IPS DF 4.7 (cell line): ENCODE data around the gene PRM2.

Source experiments
- DNase-seq: peaks from one replicate; pipeline ENCODE4 v3.0.0-alpha.2; 2013; ENCODE audit warnings: low spot score; ENCODE audit errors: extremely low read depth

The PRM2 gene

GRCh38 chr16:11249233-11250061 lies 26.8 kb downstream of the PRM2 start:
- no peak for DNase-seq

- no peak for DNase-seq
Measured at GRCh38 chr16:11248133-11248532, 28.1 kb downstream of the PRM2 start.

- no peak for DNase-seq
Measured at GRCh38 chr16:11245988-11246387, 30.3 kb downstream of the PRM2 start.

- DNase-seq, result no peak
Measured at GRCh38 chr16:11245222-11245737, 31.0 kb downstream of the PRM2 start.

- DNase-seq, result no peak
Measured at GRCh38 chr16:11242658-11243057, 33.6 kb downstream of the PRM2 start.

- no peak for DNase-seq
Measured at GRCh38 chr16:11241480-11242204, 34.6 kb downstream of the PRM2 start.

- DNase-seq, result no peak
Measured at GRCh38 chr16:11240636-11241473, 35.4 kb downstream of the PRM2 start.

- DNase-seq, result no peak
Measured at GRCh38 chr16:11239644-11240632, 36.3 kb downstream of the PRM2 start.

- DNase-seq, result no peak
Measured at GRCh38 chr16:11238272-11239202, 37.7 kb downstream of the PRM2 start.

GRCh38 chr16:11236461-11237254 lies 39.6 kb downstream of the PRM2 start:
- no peak for DNase-seq

- no peak for DNase-seq
Measured at GRCh38 chr16:11235703-11235991, 40.6 kb downstream of the PRM2 start.

- DNase-seq, result no peak
Measured at GRCh38 chr16:11234884-11235702, 41.2 kb downstream of the PRM2 start.

- DNase-seq, result no peak
Measured at GRCh38 chr16:11233727-11234376, 42.4 kb downstream of the PRM2 start.

GRCh38 chr16:11232852-11233726 lies 43.2 kb downstream of the PRM2 start:
- no peak for DNase-seq

GRCh38 chr16:11232302-11232851 lies 43.9 kb downstream of the PRM2 start:
- no peak for DNase-seq

GRCh38 chr16:11231367-11231970 lies 44.8 kb downstream of the PRM2 start:
- no peak for DNase-seq
